K562 (cell line): ENCODE measurements around the gene STAU1. TPM values are rescaled to one million over a fixed set of nuclear protein-coding genes. Genes with fewer than 3 reads are reported as not detected.

Experiments used
- ATAC-seq: fragments of 200-7000 bp; cut with Tn5 transposase; 3 replicates; pipeline ENCODE4 v1.9.1; 2020; ENCODE audit warnings: moderate library complexity
- BruUV-seq: library from RNA; stranded (reverse); fragments of 400-500 nt; replicated peaks from 2 replicates; lab custom pipeline; 2021; lab: Mats Ljungman, UMichigan
- CTCF ChIA-PET: fragments of 300-600 bp; formaldehyde crosslinking; extraction: SDS; loops from one replicate; lab custom pipeline; 2021; ENCODE audit warnings: low intra/inter-chr PET ratio; lab: Yijun Ruan, JAX
- POLR2A ChIA-PET: fragments of 300-600, 350-650 bp; sonication (Branson Sonifier 250); formaldehyde crosslinking; extraction: SDS; loops from one replicate; lab custom pipeline; 2021; ENCODE audit warnings: antibody characterized with exemption, inconsistent platforms; lab: Yijun Ruan, JAX
- DNase-seq, 4 experiments: peaks; one replicate each; pipeline versions ENCODE4 v3.0.0 to v3.0.0-alpha.2; 2011 to 2018; ENCODE audit warnings: low spot score in 3 of 4, mixed read lengths in 3 of 4; ENCODE audit errors: extremely low read depth in 1 of 4
- FAIRE-seq: peaks from 2 replicates; lab custom pipeline; 2011; peaks lifted over from hg19 to GRCh38; lab: Jason Lieb, UNC
- H2AFZ ChIP-seq: 2 replicates; pipeline ENCODE4 v1.6.0; 2011; ENCODE audit warnings: low read depth, low read length, control low read depth, inconsistent platforms
- H3K27ac ChIP-seq: fragments of 200-600 bp; 3 replicates; pipeline ENCODE4 v1.8.0; 2011; ENCODE audit warnings: low read depth, mild to moderate bottlenecking, control low read depth, inconsistent platforms, low read length, moderate library complexity, mixed read lengths; ENCODE audit errors: extremely low read depth
- H3K27me3 ChIP-seq, 2 experiments: fragments of 300-600 bp in 1 of 2; 2 replicates in 1 of 2; 3 replicates in 1 of 2; pipeline versions ENCODE4 v1.6.0 to v1.8.0; 2011; ENCODE audit warnings: inconsistent platforms in 2 of 2, low read length in 2 of 2, mild to moderate bottlenecking in 1 of 2, mixed read lengths in 1 of 2, moderate library complexity in 1 of 2; ENCODE audit not compliant: control insufficient read depth in 2 of 2, insufficient read depth in 2 of 2
- H3K36me3 ChIP-seq: fragments of 300-600 bp; 3 replicates; pipeline ENCODE4 v1.8.0; 2011; ENCODE audit warnings: mild to moderate bottlenecking, low read length, inconsistent platforms; ENCODE audit not compliant: control insufficient read depth, insufficient read depth
- H3K4me1 ChIP-seq, 2 experiments: fragments of 200-600 bp in 1 of 2; replicated peaks in 1 of 2; 2 replicates in 1 of 2; 3 replicates in 1 of 2; pipeline versions ENCODE4 v1.5.1 to v1.8.0; 2011; ENCODE audit warnings: inconsistent platforms in 2 of 2, low read length in 2 of 2, mild to moderate bottlenecking in 1 of 2, mixed read lengths in 1 of 2, moderate library complexity in 1 of 2; ENCODE audit not compliant: control insufficient read depth in 2 of 2, insufficient read depth in 2 of 2
- H3K4me2 ChIP-seq: 2 replicates; pipeline ENCODE4 v1.6.1; 2011; ENCODE audit warnings: low read length, control low read depth, inconsistent platforms, mixed read lengths; ENCODE audit not compliant: insufficient read depth
- H3K4me3 ChIP-seq: fragments of 200-600 bp; sonication (generic), shearing (Covaris generic); 2 replicates; pipeline ENCODE4 v1.5.1; 2016; ENCODE audit warnings: control low read depth, inconsistent platforms
- H3K79me2 ChIP-seq: fragments of 200-600 bp; 3 replicates; pipeline ENCODE4 v1.8.0; 2011; ENCODE audit warnings: low read length, inconsistent platforms; ENCODE audit not compliant: control insufficient read depth, insufficient read depth
- H3K9ac ChIP-seq, 2 experiments: 2 replicates each; pipeline versions ENCODE4 v1.6.0 to v1.6.1; 2011; ENCODE audit warnings: low read depth in 2 of 2, low read length in 2 of 2, control low read depth in 1 of 2, inconsistent platforms in 1 of 2, mild to moderate bottlenecking in 1 of 2, mixed read lengths in 1 of 2; ENCODE audit not compliant: insufficient read depth in 1 of 2
- H3K9me1 ChIP-seq: one replicate; pipeline ENCODE4 v1.6.0; 2011; ENCODE audit warnings: inconsistent platforms, mild to moderate bottlenecking, low read length, moderate library complexity; ENCODE audit not compliant: control insufficient read depth, insufficient read depth
- H3K9me3 ChIP-seq: replicated peaks from 2 replicates; pipeline ENCODE4 v1.5.1; 2011; ENCODE audit warnings: low read depth, low read length, inconsistent platforms; ENCODE audit not compliant: control insufficient read depth, insufficient read depth
- H4K20me1 ChIP-seq: replicated peaks from 2 replicates; pipeline ENCODE4 v1.6.1; 2011; ENCODE audit warnings: low read length, inconsistent platforms, mixed read lengths; ENCODE audit not compliant: control insufficient read depth, insufficient read depth
- BRD9 ChIP-seq: fragments of 450-650 bp; IDR thresholded peaks from 2 replicates; pipeline ENCODE4 v1.6.1; 2018; ENCODE audit warnings: low read depth; ENCODE audit not compliant: partially characterized antibody
- DDX20 ChIP-seq: fragments of 450-650 bp; IDR thresholded peaks from 2 replicates; pipeline ENCODE4 v1.6.1; 2016; ENCODE audit warnings: missing genetic modification characterization, low read depth, mild to moderate bottlenecking, missing compliant biosample characterization, moderate library complexity
- POLR2A ChIP-seq: fragments of 450-650 bp; conservative IDR thresholded peaks from 2 replicates; pipeline ENCODE4 v1.6.1; 2016
- RUNX1 ChIP-seq: sonication (generic); IDR thresholded peaks from 2 replicates; pipeline ENCODE4 v1.6.1; 2016; ENCODE audit warnings: antibody characterized with exemption, low read depth
- SMAD1 ChIP-seq: fragments of 150-350 bp; IDR thresholded peaks from 2 replicates; pipeline ENCODE4 v1.6.1; 2014; ENCODE audit warnings: low read length, low read depth; ENCODE audit not compliant: partially characterized antibody
- SNAPC5 ChIP-seq: fragments of 250-450 bp; sonication (Bioruptor Pico); IDR thresholded peaks from 2 replicates; pipeline ENCODE4 v1.8.0; 2021; ENCODE audit warnings: moderate library complexity, mild to moderate bottlenecking, inconsistent platforms
- ZBED1 ChIP-seq: IDR thresholded peaks from 2 replicates; pipeline ENCODE4 v1.6.1; 2014
- ZNF146 ChIP-seq: IDR thresholded peaks from one replicate; pipeline ENCODE4 v1.6.1; 2018; ENCODE audit warnings: missing compliant biosample characterization; ENCODE audit not compliant: unreplicated experiment
- WGBS: fragments of 100-300 bp; shearing (Covaris generic); methylation state at CpG from one replicate; pipeline ENCODE4 v1.1.6; 2016; ENCODE audit warnings: low coverage, mixed read lengths; ENCODE audit not compliant: insufficient coverage; ENCODE audit errors: missing lambda C conversion rate; 5-methylcytosine and 5-hydroxymethylcytosine counted together
- in situ Hi-C: fragments of 300-500 bp; cut with MboI; formaldehyde crosslinking; loops from 4 replicates; pipeline ENCODE4 v1.15.0; 2018; ENCODE audit warnings: inconsistent platforms, mixed read lengths
- intact Hi-C: fragments of 100-400 bp; cut with micrococcal nuclease; formaldehyde crosslinking; loops from 2 replicates; pipeline ENCODE4 v1.14.2; 2022
- polyA plus RNA-seq, 8 experiments: library from polyadenylated mRNA; depleted of rRNA in 4 of 8; stranded (reverse) in 5 of 8; unstranded in 3 of 8; fragments of >200 nt; fragmentation: Nextera tagmentation in 2 of 8; fragmentation: Illumina TruSeq in 1 of 8; extraction: Ambion mirVana in 2 of 8; extraction: Trizol in 1 of 8; gene quantifications; 2 replicates each; pipeline versions ENCODE4 v1.2.1 to v1.2.3, GENCODE V29; 2011 to 2014; ENCODE audit warnings: inconsistent platforms in 1 of 8, missing spikeins in 1 of 8
- total RNA-seq, 7 experiments: library from RNA; depleted of rRNA in 6 of 7; stranded (reverse); fragments of >200 nt in 6 of 7; fragmentation: Illumina TruSeq in 2 of 7; extraction: Trizol in 2 of 7; gene quantifications; 2 replicates each; pipeline versions ENCODE4 v1.2.1 to v1.2.3, GENCODE V29; 2011 to 2021; ENCODE audit warnings: low replicate concordance in 1 of 7

The STAU1 gene
- total and polyA plus RNA-seq, 9 of the 15 experiments (the other 6 are each of a cell fraction or from before 2014, with no cell fraction given) = 18.0 to 106 (median 50.6) TPM

GRCh38 chr20:49112596-49113274 lies 75.4 kb downstream of the STAU1 start:
- no peaks in the 10 kb centered on the region for H3K4me1 ChIP-seq
- H4K20me1 ChIP-seq = no peaks in the 10 kb centered on the region
- no peaks in the 10 kb centered on the region for H3K9me1 ChIP-seq
- in situ Hi-C loops = no loop called here
- TF ChIP-seq RUNX1 = no peak
- TF ChIP-seq ZNF146 (CRISPR knock-in tag) = no peak
- no peak for TF ChIP-seq DDX20 (tag)
- no peak for TF ChIP-seq BRD9
- no peak for TF ChIP-seq ZBED1
- no peak for TF ChIP-seq SNAPC5 (CRISPR knock-in tag)
- no peak for TF ChIP-seq SMAD1
- TF ChIP-seq POLR2A = 0 out of 2 replicates have a peak, but pooled peaks have one; percentile 4
- H3K27ac ChIP-seq = no peak overlapping the region
- CTCF ChIA-PET = no interaction called here
- FAIRE-seq = no peak
- no peaks in the 10 kb centered on the region for H3K9me3 ChIP-seq
- no peak overlapping the region for H3K4me3 ChIP-seq
- DNase-seq = no peak
- no peaks in the 10 kb centered on the region for H3K27me3 ChIP-seq
- no peak for ATAC-seq
- no TSS peak for BruUV-seq
- H3K36me3 ChIP-seq = peaks cover 51% of the 10 kb centered on the region
- H3K79me2 ChIP-seq = no peaks in the 10 kb centered on the region
- no peak overlapping the region for H3K9ac ChIP-seq
- POLR2A ChIA-PET = interaction anchor here (0.5 to 1.4 kb wide), 4 partner anchors 9 to 153 kb away, joined by 3 to 4 read pairs (median 3); no protein-coding TSS in a partner anchor
- H3K4me2 ChIP-seq = no peak overlapping the region
- intact Hi-C loops = no loop called here
- 94% methylated on average over 14 of the region's 15 CpGs for WGBS
- H2AFZ ChIP-seq = no peak overlapping the region
